ENCODE measurements around the gene MFSD2A.
"Not testable (repeated sequence)": the region's sequence is repeated elsewhere in the genome, so short reads cannot be mapped to it uniquely, and the experiment has no call there.

Gene MFSD2A

GRCh38 chr1:39959651-39960333 is 4.8 kb downstream of the MFSD2A start:
- DNase-seq (ENCODE audit: low read depth): no peak
- TF ChIP-seq, protein P1, sequence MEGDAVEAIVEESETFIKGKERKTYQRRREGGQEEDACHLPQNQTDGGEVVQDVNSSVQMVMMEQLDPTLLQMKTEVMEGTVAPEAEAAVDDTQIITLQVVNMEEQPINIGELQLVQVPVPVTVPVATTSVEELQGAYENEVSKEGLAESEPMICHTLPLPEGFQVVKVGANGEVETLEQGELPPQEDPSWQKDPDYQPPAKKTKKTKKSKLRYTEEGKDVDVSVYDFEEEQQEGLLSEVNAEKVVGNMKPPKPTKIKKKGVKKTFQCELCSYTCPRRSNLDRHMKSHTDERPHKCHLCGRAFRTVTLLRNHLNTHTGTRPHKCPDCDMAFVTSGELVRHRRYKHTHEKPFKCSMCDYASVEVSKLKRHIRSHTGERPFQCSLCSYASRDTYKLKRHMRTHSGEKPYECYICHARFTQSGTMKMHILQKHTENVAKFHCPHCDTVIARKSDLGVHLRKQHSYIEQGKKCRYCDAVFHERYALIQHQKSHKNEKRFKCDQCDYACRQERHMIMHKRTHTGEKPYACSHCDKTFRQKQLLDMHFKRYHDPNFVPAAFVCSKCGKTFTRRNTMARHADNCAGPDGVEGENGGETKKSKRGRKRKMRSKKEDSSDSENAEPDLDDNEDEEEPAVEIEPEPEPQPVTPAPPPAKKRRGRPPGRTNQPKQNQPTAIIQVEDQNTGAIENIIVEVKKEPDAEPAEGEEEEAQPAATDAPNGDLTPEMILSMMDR (IDR thresholded peaks at IDR 0.05; ENCODE audit: low read length, missing control alignments): no peak
- H3K4me3 ChIP-seq (replicated peaks; ENCODE audit: low read depth, low read length): no peak overlapping the region

DNA sequence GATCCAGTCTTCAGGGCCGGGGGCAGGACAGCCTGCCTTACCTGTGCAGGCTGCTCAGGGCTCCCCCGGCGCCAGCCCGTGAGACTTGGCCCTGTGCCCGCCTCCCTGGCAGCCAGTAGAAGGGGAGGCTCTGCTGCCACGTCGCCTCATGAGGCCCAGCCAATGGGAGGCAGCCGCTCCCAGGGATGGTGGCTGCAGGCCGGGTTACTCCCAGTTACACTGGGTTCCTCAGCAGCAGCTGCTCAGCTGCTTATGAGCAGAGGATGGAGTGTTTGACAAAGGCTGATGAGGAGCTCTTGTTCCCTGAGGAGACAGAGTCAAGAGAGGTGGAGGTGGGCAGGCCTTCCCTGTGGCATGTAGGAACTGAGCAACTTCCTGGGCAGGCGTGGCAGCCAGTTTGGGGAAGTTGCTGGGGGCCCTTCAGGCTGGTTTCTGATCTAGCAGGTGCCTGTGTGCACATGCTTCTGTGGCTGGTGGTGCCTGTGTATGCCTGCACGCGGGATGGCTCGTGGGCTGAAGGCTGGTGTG is 5.5 kb downstream of the MFSD2A start:
- DNase-seq (ENCODE audit: low read depth): no peak
- TF ChIP-seq, protein P1 (IDR thresholded peaks at IDR 0.05; ENCODE audit: low read length, missing control alignments): no peak
- H3K4me3 ChIP-seq (replicated peaks; ENCODE audit: low read depth, low read length): no peak overlapping the region

DNA sequence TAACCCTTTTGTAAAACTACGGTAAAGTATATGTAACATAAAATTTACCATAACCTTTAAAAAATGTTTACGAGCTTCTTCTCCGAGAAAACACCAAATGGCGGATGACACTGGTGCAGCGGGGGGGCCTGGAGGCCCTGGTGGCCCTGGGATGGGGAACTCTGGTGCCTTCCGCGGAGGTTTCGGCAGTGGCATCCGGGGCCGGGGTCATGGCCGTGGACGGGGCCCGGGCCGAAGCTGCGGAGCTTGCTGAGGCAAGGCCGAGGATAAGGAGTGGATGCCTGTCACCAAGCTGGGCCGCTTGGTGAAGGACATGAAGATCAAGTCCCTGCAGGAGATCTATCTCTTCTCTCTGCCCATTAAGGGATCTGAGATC is 7.5 kb downstream of the MFSD2A start:
- H3K4me3 ChIP-seq (replicated peaks; ENCODE audit: low read depth, low read length): no peak overlapping the region
- TF ChIP-seq, protein P1 (IDR thresholded peaks at IDR 0.05; ENCODE audit: low read length, missing control alignments): no peak
- no peak for DNase-seq (ENCODE audit: low read depth)

- H3K4me3 ChIP-seq (replicated peaks; ENCODE audit: low read depth, low read length); DNase-seq (ENCODE audit: low read depth): not testable (repeated sequence)
Observed at GRCh38 chr1:39962964-39963363, 8.0 kb downstream of the MFSD2A start.

- no peak overlapping the region for H3K4me3 ChIP-seq (replicated peaks; ENCODE audit: low read depth, low read length)
- TF ChIP-seq, protein P1 (IDR thresholded peaks at IDR 0.05; ENCODE audit: low read length, missing control alignments): no peak
- DNase-seq (ENCODE audit: low read depth): no peak
Observed at GRCh38 chr1:39964552-39964951, 9.6 kb downstream of the MFSD2A start.

DNA sequence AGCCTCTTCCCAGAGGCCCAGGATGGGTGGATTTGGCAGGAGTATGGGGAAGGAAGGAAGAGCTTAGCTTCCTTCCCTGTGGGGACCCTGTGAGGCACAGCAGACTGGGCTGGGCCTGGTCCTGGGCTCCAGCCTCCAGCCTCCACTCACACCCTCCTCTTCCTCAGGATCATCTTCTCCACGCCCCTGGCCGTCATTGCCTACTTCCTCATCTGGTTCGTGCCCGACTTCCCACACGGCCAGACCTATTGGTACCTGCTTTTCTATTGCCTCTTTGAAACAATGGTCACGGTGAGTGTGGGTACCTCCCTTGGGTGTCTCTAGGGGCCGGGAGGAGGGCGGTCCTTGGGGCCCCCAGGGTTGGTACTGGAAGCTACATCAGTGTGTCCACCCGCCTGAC is 10.1 kb downstream of the MFSD2A start:
- no peak for DNase-seq (ENCODE audit: low read depth)
- TF ChIP-seq, protein P1 (IDR thresholded peaks at IDR 0.05; ENCODE audit: low read length, missing control alignments): no peak
- no peak overlapping the region for H3K4me3 ChIP-seq (replicated peaks; ENCODE audit: low read depth, low read length)

- TF ChIP-seq, protein P1 (IDR thresholded peaks at IDR 0.05; ENCODE audit: low read length, missing control alignments): no peak
- no peak overlapping the region for H3K4me3 ChIP-seq (replicated peaks; ENCODE audit: low read depth, low read length)
- no peak for DNase-seq (ENCODE audit: low read depth)
Observed at GRCh38 chr1:39969048-39969447, 14.1 kb downstream of the MFSD2A start.

Data from fibroblast of pulmonary artery (primary cell).